HG02610 (cell line): ENCODE data around the gene ROPN1.
"Not testable (repeated sequence)": the region's sequence is repeated elsewhere in the genome, so short reads cannot be mapped to it uniquely, and the experiment has no call there.

ENCODE experiments used
- ATAC-seq: cut with Tn5 transposase; IDR thresholded peaks from one replicate; pipeline ENCODE4 v1.9.1; 2021; ENCODE audit warnings: mild to moderate bottlenecking, moderate library complexity; ENCODE audit not compliant: unreplicated experiment

Gene ROPN1

GRCh38 chr3:123991730-123992588 lies at the start of gene ROPN1:
TSS of gene ROPN1 (minus strand) at chr3:123992124. CDS start at chr3:123980481, 11,643 bp downstream.
- not testable (repeated sequence) for ATAC-seq

GRCh38 chr3:124041553-124041952 lies 49.6 kb upstream of the ROPN1 start:
- ATAC-seq = no peak

- ATAC-seq = no peak
These were observed 45.4 kb upstream of the ROPN1 start for GRCh38 chr3:124037326-124037725.

- not testable (repeated sequence) for ATAC-seq
These were observed 44.3 kb upstream of the ROPN1 start for GRCh38 chr3:124036214-124036613.

GRCh38 chr3:124035463-124036121 lies 43.7 kb upstream of the ROPN1 start:
- ATAC-seq = no peak

- no peak for ATAC-seq
These were observed 42.9 kb upstream of the ROPN1 start for GRCh38 chr3:124034844-124035152.

- ATAC-seq = no peak
These were observed 42.3 kb upstream of the ROPN1 start for GRCh38 chr3:124034016-124034843.

- ATAC-seq = peak; percentile 23
These were observed 41.6 kb upstream of the ROPN1 start, which contains the start of gene KALRN for GRCh38 chr3:124033360-124034015. TSS of gene KALRN (plus strand) at chr3:124033369.

- peak; percentile 95 for ATAC-seq
These were observed 41.0 kb upstream of the ROPN1 start for GRCh38 chr3:124032881-124033359.

GRCh38 chr3:124032311-124032880 lies 40.5 kb upstream of the ROPN1 start:
- ATAC-seq = no peak

GRCh38 chr3:124026516-124026915 lies 34.6 kb upstream of the ROPN1 start:
- no peak for ATAC-seq

GRCh38 chr3:124023531-124023930 lies 31.6 kb upstream of the ROPN1 start:
- not testable (repeated sequence) for ATAC-seq

GRCh38 chr3:124019291-124019690 lies 27.4 kb upstream of the ROPN1 start:
- no peak for ATAC-seq

GRCh38 chr3:124017502-124017901 lies 25.6 kb upstream of the ROPN1 start:
- not testable (repeated sequence) for ATAC-seq

GRCh38 chr3:124016483-124016882 lies 24.6 kb upstream of the ROPN1 start:
- ATAC-seq = not testable (repeated sequence)

GRCh38 chr3:124014366-124014942 lies 22.5 kb upstream of the ROPN1 start:
- ATAC-seq = no peak

GRCh38 chr3:124008321-124008720 lies 16.4 kb upstream of the ROPN1 start:
- ATAC-seq = not testable (repeated sequence)

- ATAC-seq = peak; percentile 77
These were observed 15.3 kb upstream of the ROPN1 start for GRCh38 chr3:124007186-124007585.

GRCh38 chr3:124002405-124003079 lies 10.6 kb upstream of the ROPN1 start:
- not testable (repeated sequence) for ATAC-seq
